Tibial nerve (tissue), 4 donors: ENCODE data around the gene MMP25.

Source experiments
- CTCF ChIP-seq, 5 experiments: fragments of 200-600 bp in 3 of 5; fragments of 450-650 bp in 2 of 5; sonication (generic) in 3 of 5; IDR thresholded peaks; one replicate each; pipeline ENCODE4 v1.5.1; 2016 to 2019; ENCODE audit warnings: antibody characterized with exemption in 5 of 5, mild to moderate bottlenecking in 3 of 5, moderate library complexity in 2 of 5
- EP300 ChIP-seq, 2 donors: sonication (generic); formaldehyde crosslinking; IDR thresholded peaks; one replicate each; pipeline ENCODE4 v1.6.1; 2017; ENCODE audit warnings: antibody characterized with exemption in 2 of 2, mild to moderate bottlenecking in 1 of 2
- POLR2A ChIP-seq, 2 donors: fragments of 450-650 bp; IDR thresholded peaks; one replicate each; pipeline ENCODE4 v1.6.1; 2017; ENCODE audit warnings: antibody characterized with exemption in 2 of 2, mild to moderate bottlenecking in 2 of 2, moderate library complexity in 2 of 2

- TF ChIP-seq CTCF (IDR thresholded peaks at IDR 0.05): no peak
- TF ChIP-seq POLR2A (IDR thresholded peaks at IDR 0.05): no peak
- TF ChIP-seq EP300 (IDR thresholded peaks at IDR 0.05): no peak
Measured at GRCh38 chr16:3044708-3045107, 1.7 kb upstream of the MMP25 start.
